Peyer's patch (tissue), 4 donors: ENCODE results near the gene ZNF70.

Experiments used
- POLR2A ChIP-seq, 2 donors: fragments of 450-650 bp; IDR thresholded peaks; one replicate each; pipeline ENCODE4 v1.5.1; 2017; ENCODE audit warnings: antibody characterized with exemption in 2 of 2, mild to moderate bottlenecking in 2 of 2, moderate library complexity in 2 of 2
- TF ChIP-seq, protein P1 (sequence below), 6 experiments: fragments of 450-650 bp in 4 of 6; fragments of 200-600 bp in 2 of 6; sonication (generic) in 1 of 6; IDR thresholded peaks; one replicate each; pipeline ENCODE4 v1.5.1; 2017 to 2019; ENCODE audit warnings: antibody characterized with exemption in 6 of 6, mild to moderate bottlenecking in 3 of 6, moderate library complexity in 1 of 6

DNA sequence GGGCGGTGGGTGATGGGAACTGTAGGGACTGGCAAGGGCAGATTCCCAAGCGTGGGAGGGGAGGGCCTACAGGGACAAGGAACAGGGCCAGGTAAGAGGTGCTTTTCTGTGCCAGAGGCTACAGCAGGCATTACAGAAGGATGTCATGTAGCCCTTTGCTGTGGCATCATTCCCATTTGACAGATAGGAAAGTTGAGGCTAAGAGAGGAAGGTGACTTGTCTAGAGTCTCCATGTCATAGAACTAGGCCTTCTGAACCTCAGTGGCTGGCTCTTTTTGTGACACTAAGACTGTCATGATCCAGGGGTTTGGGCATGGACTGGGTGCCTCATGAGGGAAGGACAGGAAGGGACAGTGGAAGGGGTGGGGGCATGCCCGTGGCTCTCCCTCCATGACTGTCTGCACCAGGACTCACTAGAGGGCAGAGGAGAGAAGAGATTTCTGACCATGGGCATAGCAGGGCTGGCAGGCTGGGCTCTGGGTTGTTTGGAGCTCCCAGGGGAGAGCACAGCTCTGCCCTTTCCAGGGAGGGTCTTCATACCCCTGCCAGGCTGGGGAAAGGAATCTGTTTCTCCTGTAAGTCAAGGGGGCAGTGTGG, 25.0 kb upstream of the ZNF70 start:
- TF ChIP-seq, protein P1, sequence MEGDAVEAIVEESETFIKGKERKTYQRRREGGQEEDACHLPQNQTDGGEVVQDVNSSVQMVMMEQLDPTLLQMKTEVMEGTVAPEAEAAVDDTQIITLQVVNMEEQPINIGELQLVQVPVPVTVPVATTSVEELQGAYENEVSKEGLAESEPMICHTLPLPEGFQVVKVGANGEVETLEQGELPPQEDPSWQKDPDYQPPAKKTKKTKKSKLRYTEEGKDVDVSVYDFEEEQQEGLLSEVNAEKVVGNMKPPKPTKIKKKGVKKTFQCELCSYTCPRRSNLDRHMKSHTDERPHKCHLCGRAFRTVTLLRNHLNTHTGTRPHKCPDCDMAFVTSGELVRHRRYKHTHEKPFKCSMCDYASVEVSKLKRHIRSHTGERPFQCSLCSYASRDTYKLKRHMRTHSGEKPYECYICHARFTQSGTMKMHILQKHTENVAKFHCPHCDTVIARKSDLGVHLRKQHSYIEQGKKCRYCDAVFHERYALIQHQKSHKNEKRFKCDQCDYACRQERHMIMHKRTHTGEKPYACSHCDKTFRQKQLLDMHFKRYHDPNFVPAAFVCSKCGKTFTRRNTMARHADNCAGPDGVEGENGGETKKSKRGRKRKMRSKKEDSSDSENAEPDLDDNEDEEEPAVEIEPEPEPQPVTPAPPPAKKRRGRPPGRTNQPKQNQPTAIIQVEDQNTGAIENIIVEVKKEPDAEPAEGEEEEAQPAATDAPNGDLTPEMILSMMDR (IDR thresholded peaks at IDR 0.05) = no peak
- TF ChIP-seq POLR2A (IDR thresholded peaks at IDR 0.05) = no peak
